ENCODE measurements around the gene BOLA2B.

DNA sequence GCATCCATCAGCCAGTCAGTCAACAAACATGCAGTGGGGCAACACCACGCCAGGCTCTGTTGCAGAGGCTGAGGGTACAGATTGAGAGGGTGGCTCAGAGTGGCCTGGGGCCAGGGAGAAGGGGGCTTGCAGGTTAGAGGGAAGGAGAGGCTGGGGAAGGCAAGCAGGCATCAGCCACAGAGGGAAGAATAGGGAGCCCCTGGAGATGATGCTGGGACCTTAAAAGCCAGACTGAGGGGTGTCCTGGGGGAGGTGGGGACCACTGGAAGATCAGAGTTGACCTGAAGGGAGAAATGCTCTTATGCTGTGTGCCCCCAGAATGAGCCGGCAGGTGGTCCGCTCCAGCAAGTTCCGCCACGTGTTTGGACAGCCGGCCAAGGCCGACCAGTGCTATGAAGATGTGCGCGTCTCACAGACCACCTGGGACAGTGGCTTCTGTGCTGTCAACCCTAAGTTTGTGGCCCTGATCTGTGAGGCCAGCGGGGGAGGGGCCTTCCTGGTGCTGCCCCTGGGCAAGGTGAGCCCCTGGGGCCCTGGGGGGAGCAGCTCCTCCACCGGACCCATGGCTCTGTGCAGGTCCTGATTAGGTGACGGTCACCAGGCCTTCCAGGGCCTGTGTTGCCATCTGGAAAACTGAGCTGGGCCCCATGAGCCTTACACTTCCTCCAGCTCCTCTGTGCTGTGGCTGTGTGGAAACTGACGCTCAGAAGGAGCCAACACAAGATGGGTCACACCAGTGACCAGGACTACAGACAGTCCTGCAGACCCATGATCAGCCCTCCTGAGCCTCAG, 8.4 kb downstream of the BOLA2B start:
- TF ChIP-seq ZNF274 (IDR thresholded peaks at IDR 0.05; ENCODE audit: low read depth, low read length) (no peak), SRF (IDR thresholded peaks at IDR 0.05; ENCODE audit: low read depth) (no peak), EZH2phosphoT487 (IDR thresholded peaks at IDR 0.05; ENCODE audit: borderline replicate concordance) (no peak), POLR2AphosphoS5 (IDR thresholded peaks at IDR 0.05; ENCODE audit: low read depth, low read length) (no peak), POLR2A (IDR thresholded peaks at IDR 0.05; ENCODE audit: borderline replicate concordance, extremely low read depth, insufficient read depth, insufficient read length) (no peak)
- TF ChIP-seq, protein P1, sequence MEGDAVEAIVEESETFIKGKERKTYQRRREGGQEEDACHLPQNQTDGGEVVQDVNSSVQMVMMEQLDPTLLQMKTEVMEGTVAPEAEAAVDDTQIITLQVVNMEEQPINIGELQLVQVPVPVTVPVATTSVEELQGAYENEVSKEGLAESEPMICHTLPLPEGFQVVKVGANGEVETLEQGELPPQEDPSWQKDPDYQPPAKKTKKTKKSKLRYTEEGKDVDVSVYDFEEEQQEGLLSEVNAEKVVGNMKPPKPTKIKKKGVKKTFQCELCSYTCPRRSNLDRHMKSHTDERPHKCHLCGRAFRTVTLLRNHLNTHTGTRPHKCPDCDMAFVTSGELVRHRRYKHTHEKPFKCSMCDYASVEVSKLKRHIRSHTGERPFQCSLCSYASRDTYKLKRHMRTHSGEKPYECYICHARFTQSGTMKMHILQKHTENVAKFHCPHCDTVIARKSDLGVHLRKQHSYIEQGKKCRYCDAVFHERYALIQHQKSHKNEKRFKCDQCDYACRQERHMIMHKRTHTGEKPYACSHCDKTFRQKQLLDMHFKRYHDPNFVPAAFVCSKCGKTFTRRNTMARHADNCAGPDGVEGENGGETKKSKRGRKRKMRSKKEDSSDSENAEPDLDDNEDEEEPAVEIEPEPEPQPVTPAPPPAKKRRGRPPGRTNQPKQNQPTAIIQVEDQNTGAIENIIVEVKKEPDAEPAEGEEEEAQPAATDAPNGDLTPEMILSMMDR (IDR thresholded peaks at IDR 0.05 in 2 of 3, conservative IDR thresholded peaks at IDR 0.05 in 1 of 3; ENCODE audit: borderline replicate concordance in 1 of 3, insufficient read depth in 1 of 3, low read depth in 2 of 3, low read length in 2 of 3) = no peak
- TF ChIP-seq, protein P2, sequence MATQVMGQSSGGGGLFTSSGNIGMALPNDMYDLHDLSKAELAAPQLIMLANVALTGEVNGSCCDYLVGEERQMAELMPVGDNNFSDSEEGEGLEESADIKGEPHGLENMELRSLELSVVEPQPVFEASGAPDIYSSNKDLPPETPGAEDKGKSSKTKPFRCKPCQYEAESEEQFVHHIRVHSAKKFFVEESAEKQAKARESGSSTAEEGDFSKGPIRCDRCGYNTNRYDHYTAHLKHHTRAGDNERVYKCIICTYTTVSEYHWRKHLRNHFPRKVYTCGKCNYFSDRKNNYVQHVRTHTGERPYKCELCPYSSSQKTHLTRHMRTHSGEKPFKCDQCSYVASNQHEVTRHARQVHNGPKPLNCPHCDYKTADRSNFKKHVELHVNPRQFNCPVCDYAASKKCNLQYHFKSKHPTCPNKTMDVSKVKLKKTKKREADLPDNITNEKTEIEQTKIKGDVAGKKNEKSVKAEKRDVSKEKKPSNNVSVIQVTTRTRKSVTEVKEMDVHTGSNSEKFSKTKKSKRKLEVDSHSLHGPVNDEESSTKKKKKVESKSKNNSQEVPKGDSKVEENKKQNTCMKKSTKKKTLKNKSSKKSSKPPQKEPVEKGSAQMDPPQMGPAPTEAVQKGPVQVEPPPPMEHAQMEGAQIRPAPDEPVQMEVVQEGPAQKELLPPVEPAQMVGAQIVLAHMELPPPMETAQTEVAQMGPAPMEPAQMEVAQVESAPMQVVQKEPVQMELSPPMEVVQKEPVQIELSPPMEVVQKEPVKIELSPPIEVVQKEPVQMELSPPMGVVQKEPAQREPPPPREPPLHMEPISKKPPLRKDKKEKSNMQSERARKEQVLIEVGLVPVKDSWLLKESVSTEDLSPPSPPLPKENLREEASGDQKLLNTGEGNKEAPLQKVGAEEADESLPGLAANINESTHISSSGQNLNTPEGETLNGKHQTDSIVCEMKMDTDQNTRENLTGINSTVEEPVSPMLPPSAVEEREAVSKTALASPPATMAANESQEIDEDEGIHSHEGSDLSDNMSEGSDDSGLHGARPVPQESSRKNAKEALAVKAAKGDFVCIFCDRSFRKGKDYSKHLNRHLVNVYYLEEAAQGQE (IDR thresholded peaks at IDR 0.05; ENCODE audit: low read depth) = no peak
